ENCODE measurements around the gene KDM4B. TPM values are rescaled to one million over a fixed set of nuclear protein-coding genes. Genes with fewer than 3 reads are reported as not detected.

The KDM4B gene
- total and polyA plus RNA-seq, 2 of the 8 experiments (the other 6 are each of a cell fraction or from before 2014, with no cell fraction given): 12.0 to 31.9 TPM

- TF ChIP-seq RAD21 (IDR thresholded peaks at IDR 0.05 in 1 of 2, conservative IDR thresholded peaks at IDR 0.05 in 1 of 2; ENCODE audit: low read depth in 2 of 2, low read length in 2 of 2): no peak
These were observed 103.2 kb downstream of the KDM4B start (continued) for GRCh38 chr19:5072115-5072514.
